Body of pancreas (tissue), 4 donors: ENCODE results near the gene TEX26. TPM values are rescaled to one million over a fixed set of nuclear protein-coding genes. Genes with fewer than 3 reads are reported as not detected.

ENCODE experiments used
- ATAC-seq: fragments of 150-250 bp; one replicate; pipeline ENCODE4 v1.9.1; 2016
- DNase-seq, 4 donors: peaks; one replicate each; pipeline ENCODE4 v3.0.0-alpha.2; 2019
- H3K27ac ChIP-seq, 4 donors: fragments of 200-600 bp; sonication (generic); 1 replicate in 3 of 4; 2 replicates in 1 of 4; pipeline versions ENCODE4 v1.5.1 to v1.6.1; 2016 to 2019; ENCODE audit warnings: mild to moderate bottlenecking in 1 of 4, mixed read lengths in 1 of 4, moderate library complexity in 1 of 4
- H3K27me3 ChIP-seq, 2 donors: fragments of 200-600 bp; sonication (generic); one replicate each; pipeline ENCODE4 v1.6.0; 2016; ENCODE audit warnings: mild to moderate bottlenecking in 1 of 2
- H3K36me3 ChIP-seq, 2 donors: fragments of 200-600 bp; sonication (generic); replicated peaks in 1 of 2; 2 replicates each; pipeline ENCODE4 v1.5.1; 2016; ENCODE audit warnings: low read depth in 2 of 2; ENCODE audit not compliant: insufficient read depth in 1 of 2
- H3K4me1 ChIP-seq: fragments of 200-600 bp; sonication (generic); one replicate; pipeline ENCODE4 v1.6.0; 2016
- H3K4me3 ChIP-seq, 2 donors: fragments of 200-600 bp; sonication (generic); 1 replicate in 1 of 2; 2 replicates in 1 of 2; pipeline ENCODE4 v1.5.1; 2016 to 2019
- H3K9me3 ChIP-seq, 3 donors: fragments of 200-600 bp; sonication (generic); 1 replicate in 2 of 3; 2 replicates in 1 of 3; pipeline ENCODE4 v1.5.1; 2016
- CTCF ChIP-seq, 7 experiments: fragments of 450-650 bp in 4 of 7; fragments of 200-600 bp in 3 of 7; sonication (generic) in 3 of 7; IDR thresholded peaks; one replicate each; pipeline ENCODE4 v1.5.1; 2016 to 2019; ENCODE audit warnings: antibody characterized with exemption in 7 of 7
- POLR2A ChIP-seq, 3 donors: fragments of 450-650 bp; IDR thresholded peaks; one replicate each; pipeline ENCODE4 v1.6.1; 2016; ENCODE audit warnings: antibody characterized with exemption in 3 of 3, mild to moderate bottlenecking in 2 of 3
- WGBS, 2 donors: methylation state at CpG; one replicate each; pipeline ENCODE4 v1.1.5; 2017; 5-methylcytosine and 5-hydroxymethylcytosine counted together
- intact Hi-C: fragments of 100-400 bp; cut with DNase I; formaldehyde crosslinking; loops from one replicate; pipeline ENCODE4 v1.15.1; 2023
- total RNA-seq, 2 donors: library from RNA; depleted of rRNA; stranded (reverse); fragments of >200 nt; gene quantifications; one replicate each; pipeline ENCODE4 v1.1.0, GENCODE V29; 2016

TEX26 gene
- total RNA-seq, 2 donors from 2014 or later = not detected

- TF ChIP-seq POLR2A (IDR thresholded peaks at IDR 0.05) (no peak), CTCF (IDR thresholded peaks at IDR 0.05) (no peak)
- no peaks in the 10 kb centered on the region for H3K36me3 ChIP-seq
- peaks cover 13% of the 10 kb centered on the region for H3K4me1 ChIP-seq
- H3K27me3 ChIP-seq = peaks cover 0 to 6% of the 10 kb centered on the region in 2 donors
- DNase-seq = no peak
- ATAC-seq = no peak
- 57 to 66% methylated on average over 8 to 10 of the region's 10 CpGs for WGBS, 2 donors
- H3K27ac ChIP-seq = no peak overlapping the region
- no peaks in the 10 kb centered on the region for H3K9me3 ChIP-seq
- H3K4me3 ChIP-seq = no peak overlapping the region
- intact Hi-C loops = no loop called here
Observed at GRCh38 chr13:30907121-30907861, 25.2 kb upstream of the TEX26 start.

- Histone ChIP-seq H3K36me3 (no peaks in the 10 kb centered on the region), H3K9me3 (no peaks in the 10 kb centered on the region), H3K27ac (no peak overlapping the region), H3K4me1 (peaks cover 13% of the 10 kb centered on the region), H3K4me3 (no peak overlapping the region), H3K27me3 (peaks cover 0 to 6% of the 10 kb centered on the region in 2 donors)
- DNase-seq (no peak), ATAC-seq (no peak)
- WGBS, 2 donors = 8 to 20% methylated on average over 5 of the region's 5 CpGs
- no peak for TF ChIP-seq CTCF (IDR thresholded peaks at IDR 0.05)
- no peak for TF ChIP-seq POLR2A (IDR thresholded peaks at IDR 0.05)
- intact Hi-C loops = no loop called here
Observed at GRCh38 chr13:30908416-30908980, 24.0 kb upstream of the TEX26 start.

GRCh38 chr13:30910676-30911075, 21.8 kb upstream of the TEX26 start:
- WGBS, 2 donors = 70 to 76% methylated on average over 3 of the region's 3 CpGs
- H3K9me3 ChIP-seq = no peaks in the 10 kb centered on the region
- H3K4me3 ChIP-seq = no peak overlapping the region
- intact Hi-C loops = no loop called here
- TF ChIP-seq POLR2A (IDR thresholded peaks at IDR 0.05) (no peak), CTCF (IDR thresholded peaks at IDR 0.05) (no peak)
- H3K27me3 ChIP-seq = peaks cover 0 to 6% of the 10 kb centered on the region in 2 donors
- H3K4me1 ChIP-seq = peaks cover 13% of the 10 kb centered on the region
- DNase-seq = no peak
- H3K27ac ChIP-seq = no peak overlapping the region
- ATAC-seq = no peak
- no peaks in the 10 kb centered on the region for H3K36me3 ChIP-seq

GRCh38 chr13:30915691-30916541, 16.5 kb upstream of the TEX26 start:
- H3K9me3 ChIP-seq = no peaks in the 10 kb centered on the region
- no peaks in the 10 kb centered on the region for H3K27me3 ChIP-seq
- TF ChIP-seq CTCF (IDR thresholded peaks at IDR 0.05) (no peak), POLR2A (IDR thresholded peaks at IDR 0.05) (no peak)
- intact Hi-C loops = no loop called here
- DNase-seq (no peak), ATAC-seq (no peak)
- no peak overlapping the region for H3K4me3 ChIP-seq
- no peaks in the 10 kb centered on the region for H3K36me3 ChIP-seq
- H3K27ac ChIP-seq = no peak overlapping the region
- WGBS, 2 donors = 59 to 61% methylated on average over 19 of the region's 19 CpGs
- no peaks in the 10 kb centered on the region for H3K4me1 ChIP-seq
